Measurements from ENCODE around the gene UGT1A6. TPM values are rescaled to one million over a fixed set of nuclear protein-coding genes. Genes with fewer than 3 reads are reported as not detected.

Gene UGT1A6
- polyA plus RNA-seq, 1 of the 3 experiments (the other 2 are of a cell fraction) = not detected

- CTCF ChIA-PET = no interaction called here
- H3K36me3 ChIP-seq (replicated peaks in 1 of 2; ENCODE audit: control insufficient read depth in 1 of 2, insufficient read depth in 2 of 2, low read length in 1 of 2) = no peaks in the 10 kb centered on the region
- H3F3A ChIP-seq (replicated peaks; ENCODE audit: insufficient read depth) = no peaks in the 10 kb centered on the region
- 71% methylated on average over 4 of the region's 8 CpGs for WGBS (ENCODE audit: low lambda C conversion rate)
- POLR2A ChIA-PET = no interaction called here
- H3K9me3 ChIP-seq = no peaks in the 10 kb centered on the region
- no peak overlapping the region for H3K4me2 ChIP-seq
- no peaks in the 10 kb centered on the region for H3K9me2 ChIP-seq
- no peaks in the 10 kb centered on the region for H4K20me1 ChIP-seq (ENCODE audit: insufficient read depth)
- H2AFZ ChIP-seq (ENCODE audit: low read depth) = no peak overlapping the region
- H3K4me3 ChIP-seq (ENCODE audit: low read depth in 2 of 2, low read length in 1 of 2) = no peak overlapping the region
- DNase-seq = no peak
- H3K9ac ChIP-seq = no peak overlapping the region
- H3K4me1 ChIP-seq (ENCODE audit: control insufficient read depth in 1 of 2, insufficient read depth in 2 of 2, low read depth in 1 of 2, low read length in 1 of 2) = no peaks in the 10 kb centered on the region; a peak in 1 of 4 replicates
- no peaks in the 10 kb centered on the region for H3K27me3 ChIP-seq (ENCODE audit: insufficient read depth)
- TF ChIP-seq ELF1 (IDR thresholded peaks at IDR 0.05) = no peak
- no peak for TF ChIP-seq TAF1 (IDR thresholded peaks at IDR 0.05; ENCODE audit: borderline replicate concordance, low read depth, low read length)
- TF ChIP-seq SIN3A (IDR thresholded peaks at IDR 0.05; ENCODE audit: borderline replicate concordance, low read depth, low read length) = no peak
- TF ChIP-seq FOSL2 (IDR thresholded peaks at IDR 0.05; ENCODE audit: borderline replicate concordance, low read depth) = no peak
- no peak overlapping the region for H3K27ac ChIP-seq (ENCODE audit: low read depth in 2 of 2, low read length in 1 of 2)
- H3K79me2 ChIP-seq (ENCODE audit: insufficient read depth) = no peaks in the 10 kb centered on the region
These were observed 129.0 kb downstream of the UGT1A6 start for GRCh38 chr2:233821709-233822100.

GRCh38 chr2:233822101-233822771 lies 129.5 kb downstream of the UGT1A6 start:
- POLR2A ChIA-PET = no interaction called here
- Histone ChIP-seq H3K4me3 (ENCODE audit: low read depth in 2 of 2, low read length in 1 of 2) (no peak overlapping the region), H4K20me1 (ENCODE audit: insufficient read depth) (no peaks in the 10 kb centered on the region), H3K4me2 (no peak overlapping the region), H3K79me2 (ENCODE audit: insufficient read depth) (no peaks in the 10 kb centered on the region), H3K9me3 (no peaks in the 10 kb centered on the region), H3K27me3 (ENCODE audit: insufficient read depth) (no peaks in the 10 kb centered on the region), H2AFZ (ENCODE audit: low read depth) (no peak overlapping the region), H3K36me3 (replicated peaks in 1 of 2; ENCODE audit: control insufficient read depth in 1 of 2, insufficient read depth in 2 of 2, low read length in 1 of 2) (no peaks in the 10 kb centered on the region), H3K4me1 (ENCODE audit: control insufficient read depth in 1 of 2, insufficient read depth in 2 of 2, low read depth in 1 of 2, low read length in 1 of 2) (no peaks in the 10 kb centered on the region), H3K27ac (ENCODE audit: low read depth in 2 of 2, low read length in 1 of 2) (no peak overlapping the region), H3F3A (replicated peaks; ENCODE audit: insufficient read depth) (no peaks in the 10 kb centered on the region), H3K9ac (no peak overlapping the region), H3K9me2 (no peaks in the 10 kb centered on the region)
- TF ChIP-seq CHD2 (IDR thresholded peaks at IDR 0.05; ENCODE audit: low read length, partially characterized antibody) (no peak), TEAD4 (IDR thresholded peaks at IDR 0.05; ENCODE audit: borderline replicate concordance, insufficient read depth) (no peak), PBX3 (IDR thresholded peaks at IDR 0.05) (no peak)
- CTCF ChIA-PET = no interaction called here
- 93% methylated on average over 12 of the region's 21 CpGs for WGBS (ENCODE audit: low lambda C conversion rate)
- DNase-seq = no peak

Other genes starting within 250 kb of the UGT1A6 start
- 36.8 and 37.0 TPM in 2 replicates for gene USP40, start 126.1 kb upstream of the UGT1A6 start, polyA plus RNA-seq (2012; rRNA removed)
- not detected in 2 replicates for gene UGT1A8, start 75.3 kb upstream of the UGT1A6 start, polyA plus RNA-seq (2012; rRNA removed)
- gene UGT1A10, start 56.4 kb upstream of the UGT1A6 start, polyA plus RNA-seq (2012; rRNA removed) = not detected in 2 replicates
- gene UGT1A9, start 21.0 kb upstream of the UGT1A6 start, polyA plus RNA-seq (2012; rRNA removed) = not detected in 2 replicates
- not detected in 2 replicates for gene UGT1A7, start 11.0 kb upstream of the UGT1A6 start, polyA plus RNA-seq (2012; rRNA removed)
- gene UGT1A5, start 20.0 kb downstream of the UGT1A6 start, polyA plus RNA-seq (2012; rRNA removed) = not detected in 2 replicates
- gene UGT1A4, start 25.8 kb downstream of the UGT1A6 start, polyA plus RNA-seq (2012; rRNA removed) = not detected in 2 replicates
- gene UGT1A3, start 36.2 kb downstream of the UGT1A6 start, polyA plus RNA-seq (2012; rRNA removed) = not detected in 2 replicates
- not detected in 2 replicates for gene UGT1A1, start 67.4 kb downstream of the UGT1A6 start, polyA plus RNA-seq (2012; rRNA removed)
- gene MROH2A, start 85.4 kb downstream of the UGT1A6 start, polyA plus RNA-seq (2012; rRNA removed) = 0.02 TPM in 1 of 2 replicates, not detected in the other
- 13.2 and 16.5 TPM in 2 replicates for gene HJURP, start 161.6 kb downstream of the UGT1A6 start, polyA plus RNA-seq (2012; rRNA removed)
- 0.85 and 1.6 TPM in 2 replicates for gene TRPM8, start 224.5 kb downstream of the UGT1A6 start, polyA plus RNA-seq (2012; rRNA removed)

Measured in SK-N-SH (cell line).